Posterior vena cava (tissue), 2 donors: Measurements from ENCODE around the gene OAT. TPM values are rescaled to one million over a fixed set of nuclear protein-coding genes. Genes with fewer than 3 reads are reported as not detected.

Experiments used
- DNase-seq: peaks from one replicate; pipeline ENCODE4 v3.0.0-alpha.2; 2020; ENCODE audit warnings: low spot score
- intact Hi-C, 2 donors: fragments of 100-400 bp; cut with DNase I; formaldehyde crosslinking; loops; one replicate each; pipeline versions ENCODE4 v1.14.1 to v1.14.2; 2022 to 2023
- long read RNA-seq, 2 donors: library from polyadenylated mRNA; unstranded; transcript quantifications; one replicate each; pipeline ENCODE4 v2.0.0, GENCODE V29; 2020 to 2021
- total RNA-seq, 2 donors: library from RNA; stranded (reverse); fragmentation: NEBNext Ultra II Directional; extraction: Animal tissue kit (Norgen Biotek cat#: 25700); gene quantifications; one replicate each; pipeline ENCODE4 v1.2.1, GENCODE V29; 2021
- donor health status: DM: yes; HTN: yes; CAD: no.
- donor health status: DM: yes; HTN: yes; CAD: no.

The OAT gene
- total RNA-seq: 100 to 1,000 TPM in 1 of 2 donors, 10 to 100 TPM in 1; 89.5 to 113 TPM
- long read RNA-seq, donor 1, transcript OAT-201 (10 exons, 2,048 nt): major isoform, 56 of 63 reads
- long read RNA-seq, donor 1, partial matches to known transcripts: 2 of 63 reads
- long read RNA-seq, donor 1, other reads (novel, unspliced or antisense): 1 of 63 reads
- long read RNA-seq, donor 2, transcript OAT-201 (10 exons, 2,048 nt): major isoform, 393 of 448 reads
- long read RNA-seq, donor 2, transcript OAT-208 (9 exons, 1,864 nt): minor isoform, 13 of 448 reads
- long read RNA-seq, donor 2, partial matches to known transcripts: 23 of 448 reads
- long read RNA-seq, donor 2, other reads (novel, unspliced or antisense): 19 of 448 reads

DNA sequence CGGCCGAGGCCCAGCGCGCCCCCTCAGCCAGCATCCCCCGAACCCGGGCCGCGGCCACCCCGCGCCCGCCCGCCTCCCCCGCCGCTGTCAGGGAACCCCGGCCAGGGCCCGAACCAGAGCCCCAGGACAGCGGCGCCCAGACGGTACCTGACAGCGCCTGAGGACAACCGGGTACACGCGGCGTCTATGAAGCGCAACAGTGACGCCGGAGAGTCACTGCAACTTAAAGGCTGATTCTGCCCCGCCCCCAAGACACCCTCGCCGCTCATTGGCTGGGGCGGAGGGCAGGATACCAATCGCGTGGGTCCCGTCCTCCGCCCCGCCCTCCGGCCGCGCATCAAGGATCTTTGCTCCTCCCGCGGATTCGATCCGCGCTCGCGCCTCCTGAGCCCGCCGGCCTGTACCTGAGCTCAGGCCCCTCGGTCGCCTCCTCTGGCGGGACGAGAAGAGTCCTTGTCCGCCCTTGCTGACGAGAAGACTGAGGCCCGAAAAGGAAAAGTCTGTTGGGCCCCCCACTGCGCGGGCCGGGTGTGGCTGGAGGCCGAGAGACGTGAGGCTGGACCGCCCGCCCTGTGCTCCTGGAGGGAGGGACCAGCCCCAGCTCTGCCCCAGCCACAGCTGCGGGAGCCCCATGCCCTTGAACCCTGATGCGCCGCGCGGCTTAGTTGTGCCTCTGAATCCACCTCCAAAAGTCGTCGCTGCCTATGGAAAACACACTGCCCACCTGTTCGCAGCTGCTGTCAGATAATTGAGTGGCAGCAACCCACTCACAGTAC is at the start of gene OAT:
OAT (minus strand) TSS at position 198 of the 776 bp plus-strand sequence. CDS start 6,752 bp downstream, outside the sequence.
- DNase-seq: peak; percentile 99
- intact Hi-C loops: loop anchor here in 1 of 2 donors (1.0 kb wide), 1 partner anchor 42 kb away; the partner anchor contains the start of gene LHPP

DNA sequence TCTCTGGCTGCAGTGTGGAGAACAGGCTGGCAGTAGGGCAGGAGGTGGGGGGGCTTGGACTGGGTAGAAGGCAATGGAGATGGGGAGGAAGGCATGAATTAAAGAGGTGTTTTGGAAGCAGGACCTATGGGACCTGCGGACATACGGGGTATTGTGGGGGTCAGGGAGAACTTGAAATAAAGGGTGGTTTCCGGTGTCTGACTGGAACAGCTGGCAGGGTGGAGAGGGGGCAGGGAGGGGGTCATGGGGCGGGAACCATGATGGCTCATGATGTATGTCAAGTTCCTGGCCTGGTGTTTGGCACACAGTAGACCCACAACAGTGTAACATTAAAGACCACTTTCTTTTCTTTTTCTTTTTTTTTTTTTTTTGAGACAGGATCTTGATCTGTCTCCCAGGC is 48.4 kb upstream of the OAT start:
- intact Hi-C loops: no loop called here
- no peak for DNase-seq

DNA sequence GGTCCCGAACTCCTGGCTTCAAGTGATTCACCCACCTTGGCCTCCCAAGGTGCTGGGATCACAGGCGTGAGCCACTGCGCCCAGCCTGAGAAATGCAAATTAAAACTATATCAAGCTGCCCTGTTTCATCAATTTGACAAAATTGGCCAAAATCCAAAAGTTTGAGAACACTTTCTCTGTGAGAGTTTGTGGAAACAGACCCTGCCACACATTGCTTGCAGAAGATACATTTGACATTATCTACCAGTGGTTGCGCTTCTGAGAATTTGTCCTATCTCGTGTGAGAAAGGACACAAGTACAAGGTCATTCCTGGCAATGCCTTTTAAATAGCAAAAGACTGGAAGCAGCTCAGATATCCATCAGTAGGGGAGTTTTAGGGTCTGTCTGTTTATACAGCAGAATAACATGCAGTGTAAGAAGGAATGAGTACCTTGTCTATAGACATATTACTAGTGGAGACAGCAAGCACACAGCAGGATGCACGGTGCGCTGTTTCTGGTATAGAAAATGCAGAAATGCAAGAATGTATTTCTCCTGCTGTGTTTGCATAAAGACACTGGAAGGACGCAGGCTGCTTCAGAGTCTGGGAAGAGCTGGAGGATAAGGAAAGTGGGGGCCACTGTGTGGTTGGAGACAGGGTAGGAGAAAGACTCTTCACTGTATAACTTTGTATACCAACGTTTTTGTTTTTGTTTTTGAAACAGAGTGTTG is 47.2 kb upstream of the OAT start:
- intact Hi-C loops: no loop called here
- DNase-seq: no peak

DNA sequence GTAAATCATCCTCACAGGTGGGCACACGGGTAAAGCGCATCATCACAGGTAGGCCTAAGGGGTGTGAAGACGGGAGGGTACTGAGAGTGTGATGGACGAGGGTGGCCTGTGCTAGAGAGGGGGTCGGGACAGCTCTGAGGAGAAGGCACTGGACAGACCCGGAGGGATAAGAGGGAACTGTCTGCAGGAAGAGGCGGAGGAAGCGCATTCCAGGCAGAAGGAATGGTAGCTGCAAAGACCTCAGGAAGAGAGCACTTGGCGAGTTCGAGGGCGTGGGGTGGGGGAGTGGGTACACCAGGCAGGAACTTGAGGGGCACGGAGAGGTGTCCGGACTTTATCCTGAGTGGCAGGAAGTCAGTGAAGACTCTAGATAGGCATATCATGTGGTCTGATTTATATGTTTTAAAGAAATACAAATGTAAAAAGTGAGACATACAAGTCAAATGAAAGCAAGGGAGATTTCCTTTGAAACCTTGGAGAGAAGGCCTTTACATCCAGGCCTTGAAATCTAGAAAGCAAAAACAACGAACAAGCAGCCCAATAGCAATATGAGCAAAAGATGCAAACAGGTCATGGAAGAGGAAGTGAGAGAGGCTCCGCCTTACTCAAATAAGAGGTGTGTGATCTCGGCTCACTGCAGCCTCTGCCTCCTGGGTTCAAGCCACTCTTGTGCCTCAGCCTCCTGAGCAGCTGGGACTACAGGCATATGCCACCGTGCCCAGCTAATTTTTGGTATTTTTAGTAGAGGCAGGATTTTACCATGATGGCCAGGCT is 46.5 kb upstream of the OAT start:
- intact Hi-C loops: no loop called here
- no peak for DNase-seq

- no peak for DNase-seq
- intact Hi-C loops: no loop called here
These were observed 45.6 kb upstream of the OAT start for GRCh38 chr10:124464028-124464965.

- DNase-seq: no peak
- intact Hi-C loops: no loop called here
These were observed 43.6 kb upstream of the OAT start for GRCh38 chr10:124462348-124462695.

DNA sequence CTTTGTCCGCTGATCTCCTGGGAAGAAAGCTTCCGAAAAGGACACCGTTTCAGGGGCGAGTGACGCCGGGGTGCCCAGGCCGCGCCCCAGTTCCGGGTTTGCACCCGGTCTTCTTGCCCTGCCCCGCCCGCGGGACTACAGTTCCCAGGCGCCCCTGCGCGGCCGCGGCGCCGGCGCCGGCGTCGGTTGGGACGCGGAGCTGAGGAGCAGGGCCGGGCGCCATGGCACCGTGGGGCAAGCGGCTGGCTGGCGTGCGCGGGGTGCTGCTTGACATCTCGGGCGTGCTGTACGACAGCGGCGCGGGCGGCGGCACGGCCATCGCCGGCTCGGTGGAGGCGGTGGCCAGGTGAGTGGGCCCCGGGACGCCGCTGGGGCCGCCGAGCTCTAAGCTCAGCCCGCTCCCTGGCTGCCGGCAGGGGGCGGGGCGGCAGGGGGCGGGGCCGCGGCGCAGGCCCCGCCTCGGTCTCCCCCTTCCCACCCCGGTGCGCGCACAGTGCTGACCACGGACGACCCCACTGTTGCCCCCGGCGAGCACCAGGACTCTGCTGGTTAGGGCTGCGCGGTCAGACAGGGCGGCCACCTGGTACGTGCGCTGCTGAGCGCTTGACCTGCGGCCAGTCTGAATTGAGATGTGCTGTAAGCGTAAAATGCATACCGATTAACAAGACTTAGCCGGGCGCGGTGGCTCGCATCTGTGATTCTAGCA is 43.1 kb upstream of the OAT start, which contains the start of gene LHPP:
LHPP (plus strand) TSS at position 182 of the 706 bp plus-strand sequence; CDS start at position 222, 40 bp downstream.
- DNase-seq: peak; percentile 96
- intact Hi-C loops: loop anchor here in 1 of 2 donors (1.0 kb wide), 1 partner anchor 43 kb away; the partner anchor contains the start of gene OAT

GRCh38 chr10:124460144-124460543 is 41.4 kb upstream of the OAT start:
- intact Hi-C loops: no loop called here
- DNase-seq: peak; percentile 14

DNA sequence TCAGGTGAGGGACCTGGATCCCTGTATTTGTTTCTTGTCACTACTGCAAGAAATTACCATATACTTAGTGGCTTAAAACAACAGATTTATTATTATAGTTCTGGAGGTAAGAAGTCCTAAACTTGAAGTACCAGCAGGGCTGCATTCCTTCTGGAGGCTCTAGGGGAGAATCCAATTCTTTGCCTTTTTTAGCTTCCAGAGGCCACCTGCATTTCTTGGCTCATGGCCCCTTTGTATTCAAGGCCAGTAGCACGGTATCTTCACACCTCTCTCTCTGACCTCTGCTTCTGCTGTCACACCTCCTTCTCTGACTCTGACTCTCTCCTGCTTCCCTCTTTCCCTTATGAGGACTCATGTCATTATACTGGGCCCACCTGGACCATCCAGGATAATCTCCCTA is 40.7 kb upstream of the OAT start:
- intact Hi-C loops: no loop called here
- DNase-seq: peak; percentile 6

GRCh38 chr10:124458889-124459288 is 40.2 kb upstream of the OAT start:
- intact Hi-C loops: no loop called here
- DNase-seq: peak; percentile 20

DNA sequence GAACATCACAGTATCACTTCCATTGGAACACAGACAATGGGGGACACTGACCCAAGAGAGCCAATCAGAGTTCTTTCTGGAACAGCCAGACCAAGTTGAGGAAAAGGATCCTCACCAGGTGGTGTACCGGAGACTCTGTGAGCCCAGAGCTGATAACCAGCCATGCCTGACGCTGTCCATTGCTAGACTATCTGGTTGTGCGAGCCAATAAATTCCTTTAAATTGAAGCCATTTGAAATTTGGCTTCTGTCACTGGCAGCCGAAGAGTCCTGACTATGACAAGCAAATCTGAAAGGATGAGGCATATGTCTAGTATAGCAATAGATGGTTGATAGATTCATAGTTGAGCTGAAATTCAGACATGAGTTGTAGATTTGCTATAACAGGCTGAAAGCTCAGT is 39.8 kb upstream of the OAT start:
- no peak for DNase-seq
- intact Hi-C loops: no loop called here

DNA sequence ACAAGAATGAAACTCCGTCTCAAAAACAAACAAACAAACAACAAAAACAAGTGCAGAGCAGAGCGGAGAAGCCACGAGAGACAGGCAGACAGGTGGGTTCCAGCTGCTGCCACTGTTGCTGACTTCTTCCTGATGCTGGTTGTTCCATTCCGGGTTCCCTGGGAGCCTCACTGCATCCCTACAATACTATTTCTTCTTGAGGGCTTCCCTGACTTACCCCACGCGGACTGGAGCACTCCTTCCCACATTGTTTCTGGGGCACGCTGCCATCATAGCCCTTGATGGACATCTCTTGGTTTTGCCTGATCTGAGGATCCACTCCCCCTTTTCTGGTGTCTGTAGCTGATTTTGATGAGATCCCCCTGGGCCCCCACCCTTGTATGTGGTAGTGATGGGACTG is 36.7 kb upstream of the OAT start:
- DNase-seq: peak; percentile 56

GRCh38 chr10:124453960-124454610 is 35.4 kb upstream of the OAT start:
- intact Hi-C loops: loop anchor here in 1 of 2 donors (5.0 kb wide), 1 partner anchor 878 kb away; no protein-coding TSS in a partner anchor
- no peak for DNase-seq

More for the DNA sequence above, 36.7 kb upstream of the OAT start:
- intact Hi-C loops: no loop called here

DNA sequence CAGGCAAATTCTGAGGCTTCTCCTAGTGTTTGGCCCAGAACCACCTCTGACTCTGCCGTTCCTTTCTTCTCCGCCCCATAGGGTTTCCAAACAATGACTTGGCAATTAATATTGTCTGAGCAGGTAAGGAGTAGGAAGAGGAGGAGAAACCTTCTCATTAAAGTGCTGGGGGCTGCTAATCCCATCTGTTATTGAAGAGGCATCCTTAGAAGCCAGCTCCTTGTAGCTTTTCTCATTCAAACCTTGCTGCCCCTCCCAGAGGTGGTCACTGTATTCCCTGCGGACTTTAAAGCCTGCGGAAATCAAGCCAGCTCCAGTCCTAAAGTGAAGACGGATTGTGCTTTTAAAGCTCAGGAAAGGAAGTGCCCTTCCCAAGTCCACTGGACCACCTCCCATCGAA is 32.6 kb upstream of the OAT start:
- intact Hi-C loops: loop anchor here in 1 of 2 donors (5.0 kb wide), 1 partner anchor 881 kb away; no protein-coding TSS in a partner anchor

GRCh38 chr10:124450783-124451057 is 32.0 kb upstream of the OAT start:
- DNase-seq: peak; percentile 28
- intact Hi-C loops: loop anchor here in 1 of 2 donors (5.0 kb wide), 1 partner anchor 882 kb away; no protein-coding TSS in a partner anchor

More for the DNA sequence above, 32.6 kb upstream of the OAT start:
- DNase-seq: peak; percentile 6

DNA sequence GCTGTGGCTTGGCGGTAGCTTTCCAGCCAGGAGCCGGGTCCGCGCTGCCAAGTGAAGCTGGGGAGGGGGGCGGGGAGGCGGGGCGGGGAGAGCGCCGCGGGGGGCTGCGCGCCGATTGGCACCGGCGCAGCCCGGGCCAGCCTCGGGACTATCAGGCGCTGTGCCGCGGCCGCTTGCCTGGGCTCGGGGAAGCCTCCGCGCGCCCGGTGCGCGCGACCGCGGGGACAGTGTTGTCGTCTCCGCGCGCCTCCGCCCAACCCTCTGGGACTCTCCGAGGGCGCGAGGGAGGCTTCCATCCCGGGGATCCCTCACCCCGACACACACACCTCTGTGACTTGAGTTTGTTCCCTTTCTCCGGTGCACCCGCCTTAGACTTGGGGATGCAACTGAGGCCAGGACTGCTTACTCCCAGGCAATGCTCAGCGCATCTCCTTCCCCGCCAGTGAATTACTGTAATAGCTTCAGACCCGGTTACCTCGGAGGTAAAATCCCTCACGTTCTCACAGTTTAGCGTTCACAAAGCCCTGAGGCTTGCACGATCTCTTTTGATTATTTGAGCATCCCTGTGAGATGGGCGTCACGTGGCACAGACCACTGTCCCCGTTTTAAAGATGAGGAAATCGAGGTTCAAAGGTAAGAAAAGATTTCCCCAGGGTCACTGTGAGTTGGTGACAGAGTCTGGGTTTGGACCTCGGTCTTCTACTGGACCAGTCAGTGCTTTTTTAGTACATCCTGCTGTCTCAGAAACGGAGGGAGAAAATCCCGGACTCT is 31.5 kb upstream of the OAT start, which contains the start of gene NKX1-2:
NKX1-2 (minus strand) TSS at position 24 of the 771 bp plus-strand sequence. CDS start 92 bp downstream, outside the sequence.
- DNase-seq: peak; percentile 67
- intact Hi-C loops: loop anchor here in 1 of 2 donors (5.0 kb wide), 1 partner anchor 882 kb away; no protein-coding TSS in a partner anchor
